Naive thymus-derived CD4-positive, alpha-beta T cell (primary cell): ENCODE measurements around the gene PHF12. TPM values are rescaled to one million over a fixed set of nuclear protein-coding genes. Genes with fewer than 3 reads are reported as not detected.

Experiments used
- ATAC-seq: fragments of 150-1000 bp; cut with Tn5 transposase; 2 replicates; pipeline ENCODE4 v1.10.0; 2021; ENCODE audit warnings: mild to moderate bottlenecking, moderate library complexity
- CTCF ChIA-PET: fragments of 350-600 bp; sonication (Branson Sonifier 250); formaldehyde crosslinking; loops from one replicate; lab custom pipeline; 2021; ENCODE audit warnings: antibody characterized with exemption; lab: Charles Lee
- POLR2A ChIA-PET: fragments of 350-600 bp; sonication (Branson Sonifier 250); formaldehyde crosslinking; loops from one replicate; lab custom pipeline; 2021; ENCODE audit warnings: antibody characterized with exemption, inconsistent platforms; lab: Charles Lee
- DNase-seq, 9 donors: peaks; one replicate each; pipeline versions ENCODE4 v3.0.0 to v3.0.0-alpha.2; 2020 to 2022; ENCODE audit warnings: mixed read lengths in 1 of 9
- H3K27ac ChIP-seq: one replicate; pipeline ENCODE4 v1.7.0; 2013; ENCODE audit warnings: mild to moderate bottlenecking, low read depth, low read length, moderate library complexity
- H3K27me3 ChIP-seq, 2 donors: one replicate each; pipeline ENCODE4 v1.7.0; 2013; ENCODE audit warnings: low read length in 2 of 2, mild to moderate bottlenecking in 2 of 2, moderate library complexity in 2 of 2; ENCODE audit not compliant: control insufficient read depth in 2 of 2, insufficient read depth in 2 of 2
- H3K36me3 ChIP-seq, 3 experiments: 1 replicate in 2 of 3; 2 replicates in 1 of 3; pipeline ENCODE4 v1.7.0; 2013; ENCODE audit warnings: low read length in 3 of 3, mild to moderate bottlenecking in 3 of 3, moderate library complexity in 1 of 3; ENCODE audit not compliant: insufficient read depth in 3 of 3, control insufficient read depth in 2 of 3
- H3K4me1 ChIP-seq, 2 donors: one replicate each; pipeline ENCODE4 v1.7.0; 2013; ENCODE audit warnings: low read length in 2 of 2, mild to moderate bottlenecking in 2 of 2, moderate library complexity in 1 of 2; ENCODE audit not compliant: control insufficient read depth in 2 of 2, insufficient read depth in 2 of 2
- H3K4me3 ChIP-seq: 2 replicates; pipeline ENCODE4 v1.7.0; 2013; ENCODE audit warnings: mild to moderate bottlenecking, low read length
- H3K9me3 ChIP-seq, 3 experiments: 1 replicate in 2 of 3; 2 replicates in 1 of 3; pipeline ENCODE4 v1.7.0; 2013; ENCODE audit warnings: low read length in 3 of 3; ENCODE audit not compliant: control insufficient read depth in 2 of 3
- H3K27ac Mint-ChIP-seq, 9 donors: one replicate each; pipeline ENCODE4 v1.8.0; 2020 to 2022; ENCODE audit warnings: mixed read lengths in 9 of 9, mild to moderate bottlenecking in 8 of 9, moderate library complexity in 5 of 9, inconsistent platforms in 2 of 9
- H3K27me3 Mint-ChIP-seq, 5 donors: one replicate each; pipeline ENCODE4 v1.8.0; 2021 to 2022; ENCODE audit warnings: mixed read lengths in 5 of 5, mild to moderate bottlenecking in 1 of 5
- H3K36me3 Mint-ChIP-seq, 5 donors: one replicate each; pipeline ENCODE4 v1.8.0; 2020 to 2022; ENCODE audit warnings: mixed read lengths in 5 of 5, mild to moderate bottlenecking in 3 of 5, inconsistent platforms in 1 of 5
- H3K4me1 Mint-ChIP-seq, 7 donors: one replicate each; pipeline ENCODE4 v1.8.0; 2020 to 2022; ENCODE audit warnings: mixed read lengths in 7 of 7, mild to moderate bottlenecking in 3 of 7, inconsistent platforms in 1 of 7
- H3K4me3 Mint-ChIP-seq, 10 donors: one replicate each; pipeline ENCODE4 v1.8.0; 2020 to 2022; ENCODE audit warnings: mild to moderate bottlenecking in 10 of 10, mixed read lengths in 10 of 10, moderate library complexity in 6 of 10, inconsistent platforms in 2 of 10
- H3K9me3 Mint-ChIP-seq, 11 donors: one replicate each; pipeline ENCODE4 v1.8.0; 2020 to 2022; ENCODE audit warnings: mixed read lengths in 11 of 11, mild to moderate bottlenecking in 4 of 11, inconsistent platforms in 1 of 11, moderate library complexity in 1 of 11
- intact Hi-C, 2 donors: fragments of 100-400 bp; cut with micrococcal nuclease; formaldehyde crosslinking; loops; one replicate each; pipeline ENCODE4 v1.15.1; 2023
- polyA plus RNA-seq, 2 donors: library from polyadenylated mRNA; unstranded; fragments of 300-500 nt; fragmentation: Illumina TruSeq; gene quantifications; one replicate each; pipeline ENCODE4 v1.2.3, GENCODE V29; 2021
- total RNA-seq, 6 experiments: library from RNA in 5 of 6; stranded (reverse) in 5 of 6; gene quantifications; 1 replicate in 5 of 6; 2 replicates in 1 of 6; pipeline ENCODE4 v1.2.3 and lab custom pipeline; 2021 to 2026

The PHF12 gene
- total and polyA plus RNA-seq, 7 experiments from 2014 or later, result 6.2 to 162 (median 129) TPM

DNA sequence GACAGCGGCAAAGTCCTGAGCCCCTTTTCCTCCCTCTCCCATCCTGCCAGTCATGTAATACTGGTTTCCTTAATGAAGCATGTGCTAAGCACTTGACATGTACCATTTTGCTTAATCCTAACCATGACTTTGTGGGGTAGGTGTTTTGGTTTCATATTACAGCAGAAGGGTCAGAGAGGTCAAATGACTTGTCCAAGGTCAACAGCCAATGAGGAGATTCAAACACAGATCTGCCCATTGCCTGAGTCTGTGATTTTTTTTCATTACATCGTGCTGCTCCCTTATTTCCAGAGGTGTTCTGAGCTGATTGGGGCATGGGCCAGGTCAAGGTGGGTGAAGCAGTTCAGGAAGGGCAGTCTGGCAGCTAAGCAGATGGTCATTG, 17.6 kb upstream of the PHF12 start:
- ChIA-PET POLR2A (no interaction called here), CTCF (interaction anchor here (0.6 to 3.3 kb wide), 4 partner anchors 42 to 375 kb away, joined by 3 to 17 read pairs (median 4); no protein-coding TSS in a partner anchor)
- no peaks in the 10 kb centered on the region for H3K9me3 ChIP-seq
- Mint-ChIP-seq H3K27me3 (peaks cover 0 to 3% (median 0%) of the 10 kb centered on the region in 5 donors), H3K36me3 (no peaks in the 10 kb centered on the region), H3K27ac (no peak overlapping the region), H3K4me1 (peaks cover 0 to 6% (median 0%) of the 10 kb centered on the region in 7 donors), H3K9me3 (no peaks in the 10 kb centered on the region), H3K4me3 (no peak overlapping the region)
- DNase-seq (no peak), ATAC-seq (no peak)
- H3K27me3 ChIP-seq, result no peaks in the 10 kb centered on the region
- H3K27ac ChIP-seq, result no peak overlapping the region
- no peak overlapping the region for H3K4me3 ChIP-seq
- intact Hi-C loops, result no loop called here
- no peaks in the 10 kb centered on the region for H3K4me1 ChIP-seq
- no peaks in the 10 kb centered on the region for H3K36me3 ChIP-seq

DNA sequence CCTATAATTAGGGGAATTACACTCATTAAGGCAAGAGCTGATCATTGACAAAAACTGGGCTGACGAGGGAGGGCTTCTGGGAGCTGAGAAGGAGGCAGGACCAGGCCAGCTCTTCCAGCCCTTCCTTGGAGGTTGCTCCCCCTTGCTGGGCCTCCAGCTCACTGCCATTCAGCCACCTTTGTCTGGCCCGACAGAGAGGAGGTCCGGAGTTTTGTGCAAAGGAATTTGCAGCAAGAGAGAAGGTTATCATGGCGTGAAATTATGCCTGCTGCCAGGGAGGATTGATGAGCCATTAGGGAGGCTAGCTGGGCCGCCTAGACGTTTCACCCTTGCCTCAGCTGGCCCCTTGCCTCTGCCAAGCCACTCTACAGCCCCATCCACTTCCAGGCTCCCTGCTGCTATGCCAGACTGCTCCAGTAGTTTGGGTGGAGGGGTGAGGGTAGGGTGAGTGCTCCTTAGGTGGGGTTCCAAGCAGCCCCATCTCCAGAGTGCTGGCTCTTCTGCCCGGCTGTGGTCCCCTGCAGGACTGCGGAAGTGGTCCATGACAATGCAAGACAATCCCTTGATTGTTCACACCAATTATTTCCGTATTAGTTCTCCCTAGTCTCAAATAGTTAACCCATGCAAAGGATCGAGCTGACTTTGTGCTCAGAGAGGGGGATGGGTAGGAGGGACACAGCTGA, 17.1 kb upstream of the PHF12 start:
- Mint-ChIP-seq H3K4me3 (no peak overlapping the region), H3K9me3 (no peaks in the 10 kb centered on the region), H3K27me3 (peaks cover 0 to 7% (median 4%) of the 10 kb centered on the region in 5 donors), H3K36me3 (no peaks in the 10 kb centered on the region), H3K27ac (peak overlapping the region in 1 of 9 donors; percentile 85), H3K4me1 (peaks cover 0 to 6% (median 0%) of the 10 kb centered on the region in 7 donors)
- Histone ChIP-seq H3K4me3 (no peak overlapping the region), H3K4me1 (no peaks in the 10 kb centered on the region), H3K27me3 (no peaks in the 10 kb centered on the region), H3K36me3 (no peaks in the 10 kb centered on the region), H3K9me3 (no peaks in the 10 kb centered on the region), H3K27ac (no peak overlapping the region)
- POLR2A ChIA-PET, result interaction anchor here (0.8 kb wide), 1 partner anchor 133 kb away, joined by 3 read pairs; no protein-coding TSS in a partner anchor
- no peak for ATAC-seq
- intact Hi-C loops, result no loop called here
- DNase-seq, result no peak
- CTCF ChIA-PET, result interaction anchor here (0.6 to 3.3 kb wide), 5 partner anchors 42 to 375 kb away, joined by 3 to 17 read pairs (median 3); no protein-coding TSS in a partner anchor

DNA sequence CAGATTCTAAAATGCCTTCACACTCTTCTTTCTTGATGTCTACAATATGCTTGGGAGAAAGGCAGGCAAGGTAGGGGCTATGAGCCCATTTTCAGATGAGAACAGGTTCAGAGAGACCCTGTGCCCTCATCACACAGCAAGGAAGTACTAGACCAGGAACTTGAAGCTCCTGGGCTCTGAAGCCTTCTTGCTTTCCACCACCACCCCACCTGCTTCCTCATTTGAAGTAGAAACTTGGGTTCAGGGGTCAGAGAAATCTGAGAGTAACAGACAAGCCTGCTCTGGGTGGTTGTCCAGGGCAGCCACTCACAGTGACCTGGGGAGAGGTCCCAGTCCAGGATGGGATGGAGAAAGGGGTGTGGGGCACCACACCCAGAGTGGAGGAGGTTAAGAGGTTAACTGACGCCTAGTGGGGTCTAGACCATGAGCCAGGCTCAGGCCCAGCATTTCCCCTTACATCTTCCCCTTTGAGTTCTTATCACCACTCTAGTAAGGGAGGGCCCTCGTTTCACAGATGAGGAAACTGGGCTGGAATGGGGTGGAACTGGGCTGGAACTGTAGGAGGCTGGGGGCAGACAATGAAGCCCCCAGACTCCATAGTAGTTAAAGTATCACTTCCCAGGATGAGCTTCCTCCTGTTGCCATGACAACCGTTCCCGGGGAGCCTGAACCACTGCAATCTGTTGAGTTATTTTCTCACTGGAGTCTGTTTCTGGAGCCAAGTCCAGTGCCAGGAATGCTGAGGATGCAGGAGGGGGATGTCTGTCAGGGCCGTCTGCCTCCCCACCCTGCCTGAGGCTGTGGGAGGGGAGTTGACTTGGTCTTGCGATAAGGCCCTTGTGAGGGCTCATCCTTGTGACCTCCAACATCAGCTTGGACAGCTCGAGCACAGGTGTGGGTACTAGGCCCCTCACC, 16.2 kb upstream of the PHF12 start:
- Histone ChIP-seq H3K4me1 (no peaks in the 10 kb centered on the region), H3K9me3 (no peaks in the 10 kb centered on the region), H3K27ac (no peak overlapping the region), H3K27me3 (no peaks in the 10 kb centered on the region), H3K36me3 (no peaks in the 10 kb centered on the region), H3K4me3 (no peak overlapping the region)
- H3K36me3 Mint-ChIP-seq, result no peaks in the 10 kb centered on the region
- H3K27me3 Mint-ChIP-seq, result peaks cover 4 to 11% (median 9%) of the 10 kb centered on the region in 5 donors
- POLR2A ChIA-PET, result interaction anchor here (0.8 kb wide), 1 partner anchor 134 kb away, joined by 3 read pairs; no protein-coding TSS in a partner anchor
- no peaks in the 10 kb centered on the region for H3K9me3 Mint-ChIP-seq
- DNase-seq, result no peak
- ATAC-seq, result peak; percentile 71
- intact Hi-C loops, result no loop called here
- no peak overlapping the region for H3K4me3 Mint-ChIP-seq
- peak overlapping the region in 1 of 9 donors; percentile 14 for H3K27ac Mint-ChIP-seq
- CTCF ChIA-PET, result interaction anchor here (1.0 to 3.3 kb wide), 2 partner anchors 149 to 151 kb away, joined by 3 to 17 read pairs; no protein-coding TSS in a partner anchor
- peaks cover 0 to 6% (median 0%) of the 10 kb centered on the region in 7 donors for H3K4me1 Mint-ChIP-seq

DNA sequence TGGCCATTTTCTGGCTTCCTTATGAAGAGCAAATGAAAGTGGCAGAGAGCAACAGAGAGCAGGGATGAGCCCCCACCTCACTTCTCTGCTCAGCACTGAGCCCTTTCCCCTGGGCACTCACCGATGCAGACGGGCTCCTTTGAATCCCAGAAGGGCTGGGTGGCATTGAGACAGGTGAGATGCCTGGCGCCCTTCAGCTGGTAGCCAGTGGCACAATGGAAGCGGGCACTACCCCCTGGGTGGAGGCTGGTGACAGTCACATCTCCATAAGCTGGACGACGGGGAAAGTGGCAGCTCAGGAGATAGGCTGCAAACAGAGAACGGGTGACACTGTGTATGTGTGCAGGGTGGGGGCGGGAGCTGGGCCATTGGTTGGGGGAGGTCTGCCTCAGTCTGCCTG, 12.5 kb upstream of the PHF12 start:
- CTCF ChIA-PET, result interaction anchor here (0.9 to 6.6 kb wide), 6 partner anchors 11 to 199 kb away, joined by 3 to 95 read pairs (median 6); no protein-coding TSS in a partner anchor
- POLR2A ChIA-PET, result interaction anchor here (1.7 to 2.4 kb wide), 2 partner anchors 11 to 153 kb away, joined by 6 read pairs; partner anchors contain the start of gene PHF12
- DNase-seq (no peak), ATAC-seq (no peak)
- Mint-ChIP-seq H3K4me3 (no peak overlapping the region), H3K27me3 (peaks cover 4 to 14% (median 9%) of the 10 kb centered on the region in 5 donors), H3K27ac (no peak overlapping the region), H3K4me1 (peaks cover 0 to 6% (median 0%) of the 10 kb centered on the region in 7 donors), H3K9me3 (no peaks in the 10 kb centered on the region), H3K36me3 (no peaks in the 10 kb centered on the region)
- Histone ChIP-seq H3K27ac (no peak overlapping the region), H3K9me3 (no peaks in the 10 kb centered on the region), H3K27me3 (no peaks in the 10 kb centered on the region), H3K4me1 (no peaks in the 10 kb centered on the region), H3K4me3 (no peak overlapping the region), H3K36me3 (no peaks in the 10 kb centered on the region)
- intact Hi-C loops, result no loop called here

DNA sequence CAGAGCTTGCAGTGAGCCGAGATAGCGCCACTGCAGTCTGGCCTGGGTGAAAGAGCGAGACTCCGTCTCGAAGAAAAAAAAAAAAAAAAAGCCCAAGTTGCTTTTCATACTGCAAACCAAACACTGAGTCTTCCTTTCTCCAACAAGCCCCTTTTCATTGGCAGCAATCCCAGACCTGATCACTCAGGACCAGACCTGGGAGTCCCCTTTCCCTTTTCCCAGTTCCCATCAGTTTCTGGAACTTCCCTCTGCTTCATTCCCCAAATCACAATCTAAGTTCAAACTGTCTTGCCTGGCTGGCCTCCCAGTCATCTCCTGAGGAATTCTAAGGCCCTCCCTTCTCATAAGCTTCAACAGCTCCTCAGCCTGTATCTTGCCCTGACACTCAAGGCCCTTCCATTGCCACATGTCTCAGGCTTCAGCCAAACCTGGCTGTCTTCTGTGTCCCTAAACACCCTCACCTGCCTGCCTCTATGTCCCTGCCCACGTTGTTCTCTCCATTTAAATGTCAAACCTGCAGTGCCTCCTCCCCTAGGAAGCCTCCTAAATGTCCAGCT, 11.8 kb upstream of the PHF12 start:
- Histone ChIP-seq H3K4me1 (no peaks in the 10 kb centered on the region), H3K4me3 (no peak overlapping the region), H3K27me3 (no peaks in the 10 kb centered on the region), H3K36me3 (no peaks in the 10 kb centered on the region), H3K9me3 (no peaks in the 10 kb centered on the region), H3K27ac (no peak overlapping the region)
- no peak for DNase-seq
- Mint-ChIP-seq H3K36me3 (no peaks in the 10 kb centered on the region), H3K4me3 (no peak overlapping the region), H3K27me3 (peaks cover 4 to 14% (median 9%) of the 10 kb centered on the region in 5 donors), H3K27ac (peak overlapping the region in 2 of 9 donors; percentile 18 to 78), H3K9me3 (no peaks in the 10 kb centered on the region), H3K4me1 (peaks cover 0 to 6% (median 0%) of the 10 kb centered on the region in 7 donors)
- intact Hi-C loops, result no loop called here
- CTCF ChIA-PET, result interaction anchor here (1.3 to 6.6 kb wide), 4 partner anchors 10 to 156 kb away, joined by 3 to 95 read pairs (median 6); no protein-coding TSS in a partner anchor
- no peak for ATAC-seq
- POLR2A ChIA-PET, result interaction anchor here (2.4 kb wide), 1 partner anchor 11 kb away, joined by 6 read pairs; the partner anchor contains the start of gene PHF12

DNA sequence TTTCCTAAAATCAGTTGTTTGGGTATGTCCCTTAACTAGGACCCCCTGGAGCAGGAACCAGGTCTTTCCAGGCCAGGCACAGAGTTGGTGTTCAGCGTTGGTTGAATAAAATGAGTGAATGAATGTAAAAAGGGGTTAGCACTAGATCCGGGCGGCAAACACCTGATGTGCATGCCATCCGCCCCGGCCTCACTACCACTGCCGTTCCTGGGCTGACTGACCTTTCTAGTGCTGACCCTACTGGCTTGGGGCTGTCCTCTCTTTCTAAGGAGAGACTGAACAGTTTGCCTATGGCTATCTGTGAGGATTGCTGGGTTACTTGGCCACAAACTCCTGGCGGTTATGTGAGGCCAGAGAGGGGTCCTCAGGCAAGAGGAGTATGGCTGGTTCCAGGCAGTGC, 10.1 kb upstream of the PHF12 start:
- H3K4me3 ChIP-seq, result no peak overlapping the region
- Mint-ChIP-seq H3K4me3 (no peak overlapping the region), H3K4me1 (peaks cover 0 to 4% (median 0%) of the 10 kb centered on the region in 7 donors), H3K9me3 (no peaks in the 10 kb centered on the region), H3K27ac (peak overlapping the region in 1 of 9 donors; percentile 41), H3K27me3 (peaks cover 4 to 14% (median 9%) of the 10 kb centered on the region in 5 donors), H3K36me3 (no peaks in the 10 kb centered on the region)
- no peak for ATAC-seq
- H3K36me3 ChIP-seq, result no peaks in the 10 kb centered on the region
- ChIA-PET POLR2A (no interaction called here), CTCF (interaction anchor here (1.5 to 6.6 kb wide), 2 partner anchors 18 to 157 kb away, joined by 3 to 95 read pairs; no protein-coding TSS in a partner anchor)
- no peaks in the 10 kb centered on the region for H3K27me3 ChIP-seq
- H3K27ac ChIP-seq, result no peak overlapping the region
- intact Hi-C loops, result no loop called here
- no peaks in the 10 kb centered on the region for H3K9me3 ChIP-seq
- no peaks in the 10 kb centered on the region for H3K4me1 ChIP-seq
- DNase-seq, result no peak
